ENCODE results near the gene SLC6A3. TPM values are rescaled to one million over a fixed set of nuclear protein-coding genes. Genes with fewer than 3 reads are reported as not detected.

Gene SLC6A3
- under 1 TPM in 2 of 4 donors, not detected in 2; 0.07 to 0.15 TPM for total RNA-seq

DNA sequence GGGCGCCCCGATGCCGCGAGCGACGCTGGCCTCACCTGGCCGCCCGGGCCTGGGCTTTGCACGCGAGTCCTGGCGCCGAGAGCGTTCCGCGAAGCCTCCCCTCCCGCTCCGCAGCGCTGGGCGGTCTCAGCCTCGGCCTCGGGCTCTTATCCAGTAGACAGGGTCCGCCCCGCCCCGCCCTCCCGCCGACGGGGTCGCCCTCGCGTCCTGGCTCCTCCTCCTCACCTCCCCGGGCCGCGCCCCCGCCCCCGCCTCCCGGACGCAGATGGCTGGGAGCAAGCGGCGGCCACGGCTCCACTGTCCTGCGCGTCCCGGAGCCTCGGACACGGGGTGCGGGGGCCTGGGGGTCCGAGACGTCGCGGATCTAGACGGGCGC, at the start of gene SLC6A3:
TSS of gene SLC6A3 (minus strand) at position 128 of the 376 bp plus-strand sequence. CDS start 2,243 bp downstream, outside the sequence.
- Histone ChIP-seq H3K27ac (no peak within 1 kb of the TSS), H3K27me3 (peaks cover 7 to 30% of the 10 kb centered on the region in 2 donors), H3K9me3 (no peaks in the 10 kb centered on the region), H3K4me3 (no peak within 1 kb of the TSS), H3K36me3 (no peaks in the 10 kb centered on the region), H3K4me1 (peaks cover 0 to 11% of the 10 kb centered on the region in 2 donors)
- intact Hi-C loops (cut with DNase I; ENCODE audit: low total_unique reads) = no loop called here
- TF ChIP-seq, protein P1, sequence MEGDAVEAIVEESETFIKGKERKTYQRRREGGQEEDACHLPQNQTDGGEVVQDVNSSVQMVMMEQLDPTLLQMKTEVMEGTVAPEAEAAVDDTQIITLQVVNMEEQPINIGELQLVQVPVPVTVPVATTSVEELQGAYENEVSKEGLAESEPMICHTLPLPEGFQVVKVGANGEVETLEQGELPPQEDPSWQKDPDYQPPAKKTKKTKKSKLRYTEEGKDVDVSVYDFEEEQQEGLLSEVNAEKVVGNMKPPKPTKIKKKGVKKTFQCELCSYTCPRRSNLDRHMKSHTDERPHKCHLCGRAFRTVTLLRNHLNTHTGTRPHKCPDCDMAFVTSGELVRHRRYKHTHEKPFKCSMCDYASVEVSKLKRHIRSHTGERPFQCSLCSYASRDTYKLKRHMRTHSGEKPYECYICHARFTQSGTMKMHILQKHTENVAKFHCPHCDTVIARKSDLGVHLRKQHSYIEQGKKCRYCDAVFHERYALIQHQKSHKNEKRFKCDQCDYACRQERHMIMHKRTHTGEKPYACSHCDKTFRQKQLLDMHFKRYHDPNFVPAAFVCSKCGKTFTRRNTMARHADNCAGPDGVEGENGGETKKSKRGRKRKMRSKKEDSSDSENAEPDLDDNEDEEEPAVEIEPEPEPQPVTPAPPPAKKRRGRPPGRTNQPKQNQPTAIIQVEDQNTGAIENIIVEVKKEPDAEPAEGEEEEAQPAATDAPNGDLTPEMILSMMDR (IDR thresholded peaks at IDR 0.05) = no peak
- TF ChIP-seq POLR2A (IDR thresholded peaks at IDR 0.05) = no peak
- no peak for DNase-seq

DNA sequence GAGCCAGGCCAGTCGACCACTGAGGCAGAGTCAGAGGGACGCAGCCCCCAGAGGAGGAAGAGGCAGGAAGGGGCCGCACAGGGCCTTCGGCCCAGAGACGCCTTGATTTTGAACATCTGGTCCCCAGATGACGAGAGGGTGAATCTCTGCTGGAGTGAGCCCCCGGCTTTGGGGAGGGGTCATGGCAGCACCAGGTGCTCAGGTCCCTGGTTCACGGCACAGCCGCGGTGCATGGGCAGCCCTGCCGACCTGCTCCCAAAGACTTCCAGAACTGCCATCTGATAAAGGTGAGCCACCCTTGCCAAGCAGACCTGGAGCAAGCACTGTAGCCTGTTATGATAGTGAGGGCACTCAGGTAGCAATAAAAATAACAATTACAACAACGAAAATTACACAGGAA, 48.7 kb upstream of the SLC6A3 start:
- peaks cover 0 to 6% of the 10 kb centered on the region in 2 donors for H3K4me1 ChIP-seq
- H3K27ac ChIP-seq = no peak overlapping the region
- no peak for TF ChIP-seq POLR2A (IDR thresholded peaks at IDR 0.05)
- TF ChIP-seq, protein P1 (IDR thresholded peaks at IDR 0.05) = no peak
- no peaks in the 10 kb centered on the region for H3K9me3 ChIP-seq
- no peak for DNase-seq
- intact Hi-C loops (cut with DNase I; ENCODE audit: low total_unique reads) = no loop called here
- no peak overlapping the region for H3K4me3 ChIP-seq
- H3K36me3 ChIP-seq = no peaks in the 10 kb centered on the region
- no peaks in the 10 kb centered on the region for H3K27me3 ChIP-seq

DNA sequence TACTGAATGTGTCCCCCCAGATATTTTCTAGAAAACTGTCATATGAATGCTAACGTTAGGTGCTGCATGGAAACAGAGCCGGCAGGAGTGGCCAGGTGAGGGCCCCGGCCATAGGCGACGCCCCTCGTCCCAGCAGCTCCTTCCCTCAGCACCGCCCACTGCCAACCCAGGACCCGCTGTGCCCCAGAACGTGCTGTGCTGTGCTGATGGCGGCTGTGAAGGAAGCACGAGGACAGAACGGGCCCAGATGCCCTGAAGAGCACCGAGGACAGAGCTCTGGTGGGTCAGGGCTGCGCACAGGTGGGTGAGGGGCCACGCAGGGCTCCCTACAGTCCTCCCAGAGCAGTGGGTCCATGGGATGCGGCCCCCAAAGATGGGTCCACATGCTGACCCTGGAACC, 48.2 kb upstream of the SLC6A3 start:
- no peak overlapping the region for H3K4me3 ChIP-seq
- no peak for DNase-seq
- H3K36me3 ChIP-seq = no peaks in the 10 kb centered on the region
- no peaks in the 10 kb centered on the region for H3K27me3 ChIP-seq
- TF ChIP-seq, protein P1 (IDR thresholded peaks at IDR 0.05) = no peak
- TF ChIP-seq POLR2A (IDR thresholded peaks at IDR 0.05) = no peak
- H3K4me1 ChIP-seq = peaks cover 0 to 6% of the 10 kb centered on the region in 2 donors
- H3K27ac ChIP-seq = no peak overlapping the region
- H3K9me3 ChIP-seq = no peaks in the 10 kb centered on the region
- intact Hi-C loops (cut with DNase I; ENCODE audit: low total_unique reads) = no loop called here

DNA sequence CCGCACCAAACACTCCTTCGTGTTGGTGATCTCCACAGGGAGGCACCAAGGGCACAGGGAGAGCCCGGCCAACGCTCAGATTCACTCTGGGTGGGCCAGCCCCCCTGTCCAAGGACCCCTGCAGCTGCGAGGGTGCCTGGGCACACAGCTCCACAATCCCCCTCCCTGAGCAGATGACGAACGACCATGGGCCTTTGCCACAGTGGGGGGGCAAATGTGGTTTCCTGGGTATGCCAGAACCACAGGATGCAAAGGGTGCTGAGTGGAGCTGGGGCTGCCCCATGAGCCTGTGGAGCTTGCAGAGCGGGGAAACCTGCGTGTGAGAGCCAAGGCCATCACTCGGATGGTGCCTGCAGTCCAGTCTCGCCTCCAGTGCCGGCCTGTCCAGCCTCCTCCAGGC, 47.5 kb upstream of the SLC6A3 start:
- Histone ChIP-seq H3K27me3 (no peaks in the 10 kb centered on the region), H3K4me1 (peaks cover 0 to 6% of the 10 kb centered on the region in 2 donors), H3K4me3 (no peak overlapping the region), H3K27ac (no peak overlapping the region), H3K36me3 (no peaks in the 10 kb centered on the region), H3K9me3 (no peaks in the 10 kb centered on the region)
- no peak for DNase-seq
- no peak for TF ChIP-seq POLR2A (IDR thresholded peaks at IDR 0.05)
- TF ChIP-seq, protein P1 (IDR thresholded peaks at IDR 0.05) = no peak
- intact Hi-C loops (cut with DNase I; ENCODE audit: low total_unique reads) = no loop called here

DNA sequence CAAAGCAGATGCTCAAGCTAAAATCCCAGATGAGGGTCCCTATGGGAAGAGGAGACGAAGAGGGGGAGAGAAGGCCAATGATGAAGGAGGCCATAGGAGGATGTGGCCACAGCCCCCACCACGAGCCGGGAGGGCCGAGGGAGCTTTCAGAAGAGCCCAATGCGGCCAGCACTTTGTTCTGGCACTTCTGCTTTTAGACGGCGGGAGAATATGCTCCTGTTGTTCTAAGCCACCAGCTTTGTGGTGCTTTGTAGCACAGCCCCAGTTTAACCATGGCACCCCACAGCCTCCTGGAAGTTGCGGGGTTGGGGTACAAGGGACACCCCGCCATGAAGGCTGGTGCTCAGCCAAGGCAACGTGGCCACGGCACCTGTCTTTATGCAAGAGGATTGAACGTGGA, 45.1 kb upstream of the SLC6A3 start:
- H3K9me3 ChIP-seq = no peaks in the 10 kb centered on the region
- intact Hi-C loops (cut with DNase I; ENCODE audit: low total_unique reads) = no loop called here
- no peaks in the 10 kb centered on the region for H3K27me3 ChIP-seq
- no peak for DNase-seq
- no peak for TF ChIP-seq POLR2A (IDR thresholded peaks at IDR 0.05)
- TF ChIP-seq, protein P1 (IDR thresholded peaks at IDR 0.05) = no peak
- no peaks in the 10 kb centered on the region for H3K36me3 ChIP-seq
- no peak overlapping the region for H3K27ac ChIP-seq
- H3K4me1 ChIP-seq = no peaks in the 10 kb centered on the region
- H3K4me3 ChIP-seq = no peak overlapping the region

All from uterus (tissue), 4 donors.